ENCODE data around the gene SLC13A3. TPM values are rescaled to one million over a fixed set of nuclear protein-coding genes. Genes with fewer than 3 reads are reported as not detected.

SLC13A3 gene
- total RNA-seq, 1 donor from 2014 or later: 0.90 TPM

- H3K27me3 Mint-ChIP-seq (ENCODE audit: unreplicated experiment): no peaks in the 10 kb centered on the region
- H3K4me1 Mint-ChIP-seq (ENCODE audit: unreplicated experiment): peaks cover 38% of the 10 kb centered on the region
- no peaks in the 10 kb centered on the region for H3K9me3 Mint-ChIP-seq (ENCODE audit: unreplicated experiment)
- H3K27ac Mint-ChIP-seq (ENCODE audit: unreplicated experiment): no peak overlapping the region
- peaks cover 10% of the 10 kb centered on the region for H3K36me3 Mint-ChIP-seq (ENCODE audit: low read depth, unreplicated experiment)
- no peak for TF ChIP-seq CTCF (IDR thresholded peaks at IDR 0.05; ENCODE audit: unreplicated experiment)
- H3K4me3 Mint-ChIP-seq (ENCODE audit: unreplicated experiment): peak overlapping the region; percentile 11
- DNase-seq (ENCODE audit: low spot score): peak; percentile 19
These were observed 32.9 kb upstream of the SLC13A3 start for GRCh38 chr20:46683939-46684750.

GRCh38 chr20:46683668-46683938, 32.3 kb upstream of the SLC13A3 start:
- Mint-ChIP-seq H3K4me1 (ENCODE audit: unreplicated experiment) (peaks cover 37% of the 10 kb centered on the region), H3K4me3 (ENCODE audit: unreplicated experiment) (peak overlapping the region; percentile 11), H3K9me3 (ENCODE audit: unreplicated experiment) (no peaks in the 10 kb centered on the region), H3K27ac (ENCODE audit: unreplicated experiment) (no peak overlapping the region), H3K36me3 (ENCODE audit: low read depth, unreplicated experiment) (peaks cover 10% of the 10 kb centered on the region), H3K27me3 (ENCODE audit: unreplicated experiment) (no peaks in the 10 kb centered on the region)
- no peak for TF ChIP-seq CTCF (IDR thresholded peaks at IDR 0.05; ENCODE audit: unreplicated experiment)
- DNase-seq (ENCODE audit: low spot score): no peak

GRCh38 chr20:46683011-46683667, 31.9 kb upstream of the SLC13A3 start:
- no peaks in the 10 kb centered on the region for H3K9me3 Mint-ChIP-seq (ENCODE audit: unreplicated experiment)
- peak overlapping the region; percentile 11 for H3K4me3 Mint-ChIP-seq (ENCODE audit: unreplicated experiment)
- no peaks in the 10 kb centered on the region for H3K27me3 Mint-ChIP-seq (ENCODE audit: unreplicated experiment)
- H3K4me1 Mint-ChIP-seq (ENCODE audit: unreplicated experiment): peaks cover 32% of the 10 kb centered on the region
- DNase-seq (ENCODE audit: low spot score): no peak
- peak overlapping the region; percentile 50 for H3K27ac Mint-ChIP-seq (ENCODE audit: unreplicated experiment)
- peaks cover 10% of the 10 kb centered on the region for H3K36me3 Mint-ChIP-seq (ENCODE audit: low read depth, unreplicated experiment)
- TF ChIP-seq CTCF (IDR thresholded peaks at IDR 0.05; ENCODE audit: unreplicated experiment): no peak

- no peak for DNase-seq (ENCODE audit: low spot score)
- H3K4me1 Mint-ChIP-seq (ENCODE audit: unreplicated experiment): peaks cover 29% of the 10 kb centered on the region
- H3K4me3 Mint-ChIP-seq (ENCODE audit: unreplicated experiment): no peak overlapping the region
- no peak for TF ChIP-seq CTCF (IDR thresholded peaks at IDR 0.05; ENCODE audit: unreplicated experiment)
- H3K27me3 Mint-ChIP-seq (ENCODE audit: unreplicated experiment): no peaks in the 10 kb centered on the region
- H3K27ac Mint-ChIP-seq (ENCODE audit: unreplicated experiment): no peak overlapping the region
- no peaks in the 10 kb centered on the region for H3K9me3 Mint-ChIP-seq (ENCODE audit: unreplicated experiment)
- H3K36me3 Mint-ChIP-seq (ENCODE audit: low read depth, unreplicated experiment): peaks cover 10% of the 10 kb centered on the region
These were observed 31.0 kb upstream of the SLC13A3 start for GRCh38 chr20:46682063-46682821.

Data from endothelial cell (in vitro differentiated cells).